ENCODE results near the gene SLC46A1. TPM values are rescaled to one million over a fixed set of nuclear protein-coding genes. Genes with fewer than 3 reads are reported as not detected.

SLC46A1 gene
- 18.5 to 23.4 TPM (median 21.3 TPM) in 5 replicates for total RNA-seq (2022; extraction: Qiagen RNA extraction; ENCODE audit: low read depth)

DNA sequence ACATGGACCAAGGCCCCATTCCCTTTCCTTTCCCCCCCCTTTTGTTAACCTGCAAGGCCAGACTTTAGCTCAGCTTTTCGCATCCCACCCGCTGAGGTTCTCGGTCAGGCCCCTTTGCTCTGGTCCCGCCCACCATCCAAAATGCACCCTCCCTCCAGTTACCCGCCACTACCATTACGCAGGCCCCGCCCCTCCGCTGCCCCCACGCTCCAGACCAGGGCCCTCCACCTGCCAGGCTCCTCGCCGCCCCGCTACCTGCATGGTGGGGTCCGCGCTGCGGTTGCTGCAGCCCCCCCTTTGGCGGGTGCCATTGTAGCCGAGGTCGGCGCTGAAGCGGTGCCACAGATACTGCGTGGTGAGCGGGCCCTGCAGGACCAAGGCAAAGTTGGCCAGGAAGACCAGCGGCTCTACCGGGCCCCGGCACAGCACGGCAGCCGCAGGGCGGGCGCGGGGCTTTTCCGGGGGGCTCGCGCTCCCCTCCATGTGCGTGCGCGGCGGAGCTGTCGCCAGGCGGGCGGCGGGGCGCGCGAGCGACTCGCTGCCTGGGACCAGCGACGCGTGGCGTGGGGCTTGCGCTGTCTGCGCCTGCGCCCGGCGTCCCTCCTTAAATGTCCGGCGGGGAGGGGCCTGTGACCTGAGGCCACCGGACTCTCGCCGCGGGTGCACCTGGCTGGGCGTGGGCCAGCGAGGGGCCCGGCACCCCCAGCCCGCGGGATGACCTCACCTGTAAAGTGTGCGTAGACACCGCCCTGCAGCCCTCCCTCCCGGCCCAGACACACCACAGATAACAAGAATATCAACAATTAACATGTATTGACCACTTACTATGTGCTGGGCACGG is at the start of gene SLC46A1:
SLC46A1 (minus strand) TSS at position 581 of the 841 bp plus-strand sequence; CDS start at position 483, 98 bp downstream.

DNA sequence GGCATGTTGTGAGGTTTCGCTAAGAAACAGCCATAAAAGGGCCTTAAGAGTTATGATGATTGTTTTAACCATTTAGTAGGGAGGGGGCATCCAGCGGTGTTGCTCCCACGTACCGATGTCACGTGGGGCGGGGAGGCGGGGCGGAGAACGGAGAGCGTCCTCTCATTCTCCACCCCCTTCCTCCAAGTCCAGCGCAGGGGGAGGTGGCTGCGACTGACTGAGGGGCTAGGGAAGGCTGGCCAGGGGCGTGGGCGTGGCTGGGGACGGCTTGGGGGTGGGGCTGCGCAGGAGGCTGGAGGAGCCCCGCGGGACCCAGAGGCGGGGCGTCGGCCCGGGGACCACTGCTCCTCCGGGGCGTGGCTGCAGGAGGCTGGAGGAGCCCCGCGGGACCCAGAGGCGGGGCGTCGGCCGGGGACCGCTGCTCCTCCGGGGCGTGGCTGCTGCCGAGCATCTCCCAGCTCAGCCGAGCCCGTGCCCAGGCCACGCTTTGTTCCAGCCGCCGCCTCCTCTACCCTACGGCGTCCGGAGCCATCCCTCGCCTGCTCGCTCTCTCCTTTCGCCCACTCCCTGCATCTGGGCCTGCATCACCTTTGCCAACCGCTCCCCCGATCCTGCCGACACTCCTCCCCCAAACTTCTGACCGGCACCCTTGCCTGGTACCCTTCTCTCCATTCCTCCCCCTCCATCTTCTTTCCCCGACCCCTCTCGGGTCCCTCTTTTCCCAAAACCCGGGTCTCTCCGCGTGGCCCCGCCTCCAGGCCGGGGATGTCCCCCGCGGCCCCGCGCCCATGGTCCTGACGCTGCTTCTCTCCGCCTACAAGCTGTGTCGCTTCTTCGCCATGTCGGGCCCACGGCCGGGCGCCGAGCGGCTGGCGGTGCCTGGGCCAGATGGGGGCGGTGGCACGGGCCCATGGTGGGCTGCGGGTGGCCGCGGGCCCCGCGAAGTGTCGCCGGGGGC is 34.5 kb downstream of the SLC46A1 start, which contains the start of gene SARM1:
SARM1 (plus strand) TSS at position 450 of the 958 bp plus-strand sequence; CDS start at position 789, 339 bp downstream.

DNA sequence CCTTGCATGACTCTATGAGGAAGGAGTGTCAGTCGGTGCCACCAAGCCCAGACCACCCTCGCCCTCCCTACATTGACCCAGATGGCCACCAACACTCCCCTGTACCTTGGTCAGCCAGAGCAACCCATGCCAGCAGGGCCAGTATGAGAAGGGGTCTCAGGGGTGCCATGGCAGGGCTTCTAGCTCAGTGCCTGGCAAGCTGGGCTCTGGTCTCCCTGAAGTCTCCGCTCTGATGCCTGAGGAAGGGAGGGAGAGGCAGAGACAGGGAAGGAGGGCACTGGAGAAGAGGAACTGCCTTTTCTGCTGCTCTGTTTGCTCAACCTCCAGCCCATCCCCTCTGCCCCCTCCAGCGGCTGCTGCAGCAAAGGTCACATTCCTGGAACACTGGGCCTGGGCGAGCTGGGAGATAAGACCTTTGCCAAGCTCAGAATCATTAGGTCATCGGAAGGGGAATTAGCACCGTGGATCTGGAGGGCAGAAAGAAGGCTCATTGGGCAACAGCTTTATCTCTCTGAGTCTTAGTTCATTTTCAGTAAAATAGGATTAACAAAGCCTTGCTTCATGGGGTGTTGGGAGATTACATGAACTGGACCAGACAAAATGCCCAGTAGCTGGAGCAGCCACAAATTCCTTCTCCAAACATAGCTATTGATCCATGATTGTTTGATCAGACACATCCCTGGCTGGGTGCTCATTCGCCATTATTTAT is 35.8 kb downstream of the SLC46A1 start, which contains the start of gene VTN:
VTN (minus strand) TSS at position 273 of the 709 bp plus-strand sequence; CDS start at position 169, 104 bp downstream.

DNA sequence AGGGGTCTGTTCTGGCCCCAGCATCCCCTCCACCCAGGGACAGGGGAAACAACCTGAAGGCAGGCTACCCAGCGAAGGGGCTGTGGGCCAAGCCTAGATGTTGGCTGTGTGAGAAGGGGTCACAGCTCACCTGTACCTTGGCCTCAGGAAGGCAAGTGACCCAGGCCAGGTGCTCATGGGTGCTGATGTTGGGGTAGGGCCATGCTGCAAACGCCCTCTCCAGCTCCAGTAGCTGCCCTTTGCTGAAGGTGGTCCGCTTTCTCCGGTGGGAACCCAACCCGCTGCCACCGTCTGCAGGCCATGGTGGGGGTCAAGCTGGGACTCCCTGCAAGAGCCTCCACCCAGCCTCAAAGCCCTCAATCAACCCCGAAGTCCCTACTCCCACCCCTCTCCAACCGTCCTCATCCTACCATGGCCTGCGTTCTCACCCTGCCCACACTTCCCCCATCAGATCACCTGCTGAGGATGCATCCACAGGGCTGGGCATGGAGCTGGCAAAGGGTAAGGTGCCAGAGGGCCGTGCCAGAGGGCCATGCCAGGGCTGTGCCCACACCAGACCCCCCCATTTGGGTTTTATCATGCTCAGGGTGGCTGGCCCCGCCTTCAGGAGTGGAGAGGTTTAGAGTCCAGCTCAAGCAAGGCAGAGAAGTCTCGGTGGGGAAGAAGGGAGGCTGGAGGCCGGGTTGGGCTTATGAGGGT is 41.2 kb downstream of the SLC46A1 start, which contains the start of gene SEBOX:
SEBOX (minus strand) TSS at position 535 of the 699 bp plus-strand sequence; CDS start at position 487, 48 bp downstream.

DNA sequence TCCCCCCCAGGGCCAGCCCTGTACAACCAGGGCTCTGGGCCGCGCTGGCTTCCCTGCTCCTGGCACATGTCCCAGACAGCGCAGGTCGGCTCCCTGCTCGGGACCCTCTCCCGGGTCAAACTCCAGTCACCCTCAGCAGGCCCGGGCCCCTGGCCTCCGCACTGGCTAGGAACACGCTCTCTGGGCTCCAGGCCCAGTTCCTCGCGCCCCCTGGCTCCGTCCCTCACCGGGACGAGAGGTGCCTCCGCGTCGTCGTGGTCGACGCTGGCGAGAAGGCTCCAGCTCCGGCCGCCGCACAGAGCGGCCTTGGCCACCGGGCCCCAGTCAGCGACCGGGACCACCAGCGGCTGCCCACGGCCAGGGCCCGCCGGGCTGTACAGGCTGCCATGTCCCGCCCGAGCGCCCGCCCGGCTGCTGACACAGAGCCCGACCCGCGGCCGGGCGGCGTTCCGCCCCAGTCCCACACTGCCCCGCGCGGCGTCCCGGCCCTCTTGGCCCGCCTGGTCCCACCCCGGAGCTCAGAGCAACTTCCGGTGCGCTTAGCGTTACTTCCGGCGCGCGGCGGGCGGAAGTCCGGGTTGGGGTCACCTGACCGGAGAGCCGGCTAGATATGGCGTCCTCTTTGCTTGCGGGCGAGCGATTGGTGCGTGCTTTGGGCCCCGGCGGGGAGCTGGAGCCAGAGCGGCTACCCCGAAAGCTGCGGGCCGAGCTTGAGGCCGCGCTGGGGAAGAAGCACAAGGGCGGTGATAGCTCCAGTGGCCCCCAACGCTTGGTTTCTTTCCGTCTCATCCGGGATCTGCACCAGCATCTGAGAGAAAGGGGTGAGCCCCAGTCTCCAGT is 48.7 kb downstream of the SLC46A1 start, which contains the start of gene POLDIP2:
POLDIP2 (minus strand) TSS at position 467 of the 840 bp plus-strand sequence; CDS start at position 388, 79 bp downstream.

Other genes starting within 250 kb of the SLC46A1 start
- 49.5 to 52.7 TPM (median 50.6 TPM) in 5 replicates for gene TMEM97, start 87.0 kb downstream of the SLC46A1 start, total RNA-seq (2022; extraction: Qiagen RNA extraction; ENCODE audit: low read depth)
- 54.4 to 57.2 TPM (median 56.4 TPM) in 5 replicates for gene IFT20, start 70.7 kb downstream of the SLC46A1 start, total RNA-seq (2022; extraction: Qiagen RNA extraction; ENCODE audit: low read depth)
- 44.4 to 51.9 TPM (median 50.6 TPM) in 5 replicates for gene TNFAIP1, start 70.5 kb downstream of the SLC46A1 start, total RNA-seq (2022; extraction: Qiagen RNA extraction; ENCODE audit: low read depth)
- 132 to 168 TPM (median 161 TPM) in 5 replicates for gene POLDIP2, start 48.7 kb downstream of the SLC46A1 start, total RNA-seq (2022; extraction: Qiagen RNA extraction; ENCODE audit: low read depth)
- gene SEBOX, start 41.0 kb downstream of the SLC46A1 start, total RNA-seq (2022; extraction: Qiagen RNA extraction; ENCODE audit: low read depth): not detected in 5 replicates
- gene VTN, start 35.9 kb downstream of the SLC46A1 start, total RNA-seq (2022; extraction: Qiagen RNA extraction; ENCODE audit: low read depth): 17.3 to 26.7 TPM (median 18.8 TPM) in 5 replicates
- gene SARM1, start 34.5 kb downstream of the SLC46A1 start, total RNA-seq (2022; extraction: Qiagen RNA extraction; ENCODE audit: low read depth): 4.9 to 6.0 TPM (median 5.3 TPM) in 5 replicates
- gene SLC13A2, start 67.4 kb upstream of the SLC46A1 start, total RNA-seq (2022; extraction: Qiagen RNA extraction; ENCODE audit: low read depth): 0.06 to 0.21 TPM (median 0.13 TPM) in 4 of 5 replicates, not detected in the other
- 0.02 to 0.20 TPM (median 0.04 TPM) in 3 of 5 replicates, not detected in the others for gene FOXN1, start 100.1 kb upstream of the SLC46A1 start, total RNA-seq (2022; extraction: Qiagen RNA extraction; ENCODE audit: low read depth)
- gene UNC119, start 146.4 kb upstream of the SLC46A1 start, total RNA-seq (2022; extraction: Qiagen RNA extraction; ENCODE audit: low read depth): 26.8 to 35.3 TPM (median 27.5 TPM) in 5 replicates
- 53.8 to 66.3 TPM (median 62.8 TPM) in 5 replicates for gene PIGS, start 165.3 kb upstream of the SLC46A1 start, total RNA-seq (2022; extraction: Qiagen RNA extraction; ENCODE audit: low read depth)
- 1.2 to 2.5 TPM (median 1.9 TPM) in 5 replicates for gene ALDOC, start 170.7 kb upstream of the SLC46A1 start, total RNA-seq (2022; extraction: Qiagen RNA extraction; ENCODE audit: low read depth)
- gene SPAG5, start 192.8 kb upstream of the SLC46A1 start, total RNA-seq (2022; extraction: Qiagen RNA extraction; ENCODE audit: low read depth): 77.5 to 86.2 TPM (median 81.5 TPM) in 5 replicates
- 3.4 to 6.2 TPM (median 4.3 TPM) in 5 replicates for gene RSKR, start 208.0 kb upstream of the SLC46A1 start, total RNA-seq (2022; extraction: Qiagen RNA extraction; ENCODE audit: low read depth)
- gene BLTP2, start 238.9 kb upstream of the SLC46A1 start, total RNA-seq (2022; extraction: Qiagen RNA extraction; ENCODE audit: low read depth): 54.9 to 85.2 TPM (median 59.7 TPM) in 5 replicates